Skeletal muscle satellite cell (primary cell): ENCODE results near the gene MTPN.

ENCODE experiments used
- H3K27me3 ChIP-seq: 2 replicates; pipeline ENCODE4 v1.7.0; 2013; ENCODE audit warnings: low read length; ENCODE audit not compliant: control insufficient read depth, insufficient read depth
- H3K36me3 ChIP-seq: 2 replicates; pipeline ENCODE4 v1.7.0; 2013; ENCODE audit warnings: mild to moderate bottlenecking, control low read depth, low read length; ENCODE audit not compliant: insufficient read depth
- H3K4me1 ChIP-seq: 2 replicates; pipeline ENCODE4 v1.7.0; 2013; ENCODE audit warnings: low read length; ENCODE audit not compliant: control insufficient read depth, insufficient read depth
- H3K4me2 ChIP-seq: 2 replicates; pipeline ENCODE4 v1.7.0; 2013; ENCODE audit warnings: mild to moderate bottlenecking, low read length
- H3K4me3 ChIP-seq: 2 replicates; pipeline ENCODE4 v1.7.0; 2013; ENCODE audit warnings: low read length
- H3K9ac ChIP-seq: 2 replicates; pipeline ENCODE4 v1.7.0; 2013; ENCODE audit warnings: mild to moderate bottlenecking, low read depth, low read length, moderate library complexity
- H3K9me3 ChIP-seq: replicated peaks from 2 replicates; pipeline ENCODE4 v1.7.0; 2013; ENCODE audit warnings: mild to moderate bottlenecking, control low read depth, low read length

Gene MTPN

DNA sequence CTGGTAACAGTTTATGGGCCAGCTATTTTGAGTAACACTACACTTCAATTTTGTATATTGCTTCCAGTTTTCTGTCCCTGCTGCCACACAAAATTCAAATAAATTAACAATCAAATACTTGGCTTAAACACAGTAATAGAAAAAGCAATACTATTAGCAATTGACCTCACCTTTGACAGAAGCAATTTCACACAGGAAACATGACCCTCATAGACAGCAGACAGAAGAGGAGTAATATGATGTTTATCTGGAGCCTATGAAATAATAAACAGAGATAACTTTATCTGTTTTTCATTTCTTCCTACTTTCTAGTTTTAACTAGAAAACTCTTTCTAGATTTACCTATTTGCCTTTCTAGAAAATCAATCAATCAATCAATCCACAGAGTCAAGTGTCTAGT is 26.7 kb downstream of the MTPN start:
- Histone ChIP-seq H3K4me2 (no peak overlapping the region), H3K27me3 (no peaks in the 10 kb centered on the region), H3K36me3 (peaks cover 40% of the 10 kb centered on the region), H3K4me3 (no peak overlapping the region), H3K9ac (no peak overlapping the region), H3K4me1 (no peaks in the 10 kb centered on the region), H3K9me3 (no peaks in the 10 kb centered on the region)

DNA sequence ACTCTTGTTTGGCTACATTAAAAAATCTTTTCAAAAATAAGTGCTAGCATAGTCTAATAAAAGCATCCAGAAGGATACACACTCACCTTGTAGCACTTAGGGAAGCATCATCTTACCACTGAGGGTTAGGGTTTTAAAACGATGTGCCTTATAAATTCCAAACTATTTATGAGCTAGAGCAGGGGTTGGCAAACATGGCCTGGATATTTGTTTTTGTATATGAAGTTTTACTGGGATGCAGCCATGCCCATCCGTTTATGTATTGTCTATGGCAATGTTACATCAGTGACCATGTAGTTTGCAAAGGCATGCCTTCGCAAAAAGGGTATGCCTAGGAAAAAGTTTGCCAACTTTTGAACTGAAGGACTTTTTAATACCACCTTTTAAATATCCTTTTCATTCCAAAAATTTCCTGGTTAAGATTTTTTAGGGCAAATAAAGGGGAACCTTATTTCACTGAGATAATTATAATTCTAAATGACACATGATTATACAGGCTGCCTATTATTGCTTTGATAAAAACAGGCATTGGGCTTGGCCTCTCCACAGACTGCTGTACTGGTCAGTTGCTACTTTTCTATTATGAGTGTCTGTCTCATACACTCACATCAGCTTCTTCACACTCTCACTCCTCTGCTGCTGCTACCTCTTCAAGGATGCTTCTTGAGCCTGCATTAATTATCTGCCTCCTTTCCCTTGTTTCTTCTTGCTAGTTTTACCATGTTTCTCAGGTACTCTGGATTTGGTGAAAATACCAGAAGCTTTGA is 30.7 kb downstream of the MTPN start:
- no peaks in the 10 kb centered on the region for H3K9me3 ChIP-seq
- no peak overlapping the region for H3K4me2 ChIP-seq
- H3K4me3 ChIP-seq: no peak overlapping the region
- H3K4me1 ChIP-seq: no peaks in the 10 kb centered on the region
- H3K27me3 ChIP-seq: no peaks in the 10 kb centered on the region
- peaks cover 39% of the 10 kb centered on the region for H3K36me3 ChIP-seq
- H3K9ac ChIP-seq: no peak overlapping the region

DNA sequence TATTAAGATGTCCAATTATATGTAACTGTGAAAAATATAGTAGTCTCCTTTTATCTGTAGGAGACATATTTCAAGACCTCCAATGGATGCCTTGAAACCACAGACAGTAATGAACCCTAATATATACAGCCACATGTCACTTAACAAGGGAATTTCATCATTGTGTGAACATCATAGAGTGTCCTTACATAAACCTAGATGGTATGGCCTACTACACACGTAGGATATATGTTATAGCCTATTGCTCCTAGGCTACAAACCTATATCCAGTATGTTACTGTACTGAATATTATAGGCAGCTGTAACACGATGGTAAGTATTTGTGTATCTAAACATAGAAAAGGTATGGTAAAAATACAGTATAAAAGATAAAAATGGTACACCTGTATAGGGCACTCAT is 32.4 kb downstream of the MTPN start:
- H3K9ac ChIP-seq: no peak overlapping the region
- H3K4me3 ChIP-seq: no peak overlapping the region
- H3K36me3 ChIP-seq: peaks cover 22% of the 10 kb centered on the region

DNA sequence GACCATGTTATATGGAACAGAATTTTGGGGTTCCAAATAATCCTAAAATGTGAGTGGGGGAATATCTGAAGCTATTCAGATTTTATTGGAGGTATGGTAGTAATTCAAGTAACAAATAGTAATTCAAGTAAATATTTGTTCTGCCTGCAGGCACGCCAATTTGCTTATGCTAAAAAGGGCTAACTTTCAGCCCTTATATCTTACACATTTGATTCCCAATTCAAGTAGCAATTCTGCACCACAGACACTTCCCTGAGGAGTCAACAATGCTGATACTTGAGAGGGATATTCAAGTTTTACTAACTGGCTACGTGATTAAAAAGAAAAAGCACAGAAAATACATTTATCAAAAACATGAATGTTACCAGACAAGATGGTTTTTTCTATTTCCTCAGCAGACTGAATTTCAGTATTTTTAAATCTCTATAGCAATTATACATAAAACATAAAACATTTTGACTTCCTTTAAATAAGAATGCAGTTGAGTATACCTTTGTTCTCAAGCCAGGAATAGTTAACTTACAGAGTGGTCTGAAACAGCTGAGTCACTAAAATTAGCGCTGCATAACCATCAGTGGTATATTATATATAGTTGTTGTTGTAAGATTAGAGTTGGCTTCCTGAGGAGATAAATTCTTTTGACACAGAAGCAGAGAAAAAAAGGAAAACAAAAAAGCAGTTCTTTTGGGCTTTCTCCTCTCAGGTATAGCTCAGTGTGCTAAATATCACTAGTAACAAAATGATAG is 33.9 kb downstream of the MTPN start:
- Histone ChIP-seq H3K36me3 (peaks cover 11% of the 10 kb centered on the region), H3K9me3 (no peaks in the 10 kb centered on the region), H3K27me3 (no peaks in the 10 kb centered on the region), H3K4me1 (no peaks in the 10 kb centered on the region), H3K9ac (no peak overlapping the region), H3K4me2 (no peak overlapping the region), H3K4me3 (no peak overlapping the region)

More for the DNA sequence above, 32.4 kb downstream of the MTPN start:
- no peaks in the 10 kb centered on the region for H3K4me1 ChIP-seq
- H3K9me3 ChIP-seq: no peaks in the 10 kb centered on the region
- no peak overlapping the region for H3K4me2 ChIP-seq
- no peaks in the 10 kb centered on the region for H3K27me3 ChIP-seq

DNA sequence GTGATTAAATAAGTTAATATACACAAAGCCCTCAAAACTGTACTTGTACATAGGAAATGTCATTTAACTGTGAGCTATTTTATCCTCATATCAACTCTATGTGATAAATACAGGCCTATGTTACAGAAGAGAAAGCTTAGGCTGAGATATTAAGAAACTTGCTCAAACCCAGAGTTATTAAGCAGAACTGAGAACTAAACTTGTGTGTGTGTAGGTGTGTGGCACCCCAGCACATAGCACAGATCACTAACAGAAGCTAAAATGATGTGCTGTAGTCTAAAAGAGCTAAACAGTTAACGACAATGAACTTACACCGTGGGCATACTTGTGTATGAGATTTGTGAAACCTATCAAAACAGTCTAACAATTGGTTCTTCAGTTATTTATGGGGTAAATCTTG is 34.5 kb downstream of the MTPN start:
- Histone ChIP-seq H3K36me3 (peaks cover 11% of the 10 kb centered on the region), H3K27me3 (no peaks in the 10 kb centered on the region), H3K9ac (no peak overlapping the region)

DNA sequence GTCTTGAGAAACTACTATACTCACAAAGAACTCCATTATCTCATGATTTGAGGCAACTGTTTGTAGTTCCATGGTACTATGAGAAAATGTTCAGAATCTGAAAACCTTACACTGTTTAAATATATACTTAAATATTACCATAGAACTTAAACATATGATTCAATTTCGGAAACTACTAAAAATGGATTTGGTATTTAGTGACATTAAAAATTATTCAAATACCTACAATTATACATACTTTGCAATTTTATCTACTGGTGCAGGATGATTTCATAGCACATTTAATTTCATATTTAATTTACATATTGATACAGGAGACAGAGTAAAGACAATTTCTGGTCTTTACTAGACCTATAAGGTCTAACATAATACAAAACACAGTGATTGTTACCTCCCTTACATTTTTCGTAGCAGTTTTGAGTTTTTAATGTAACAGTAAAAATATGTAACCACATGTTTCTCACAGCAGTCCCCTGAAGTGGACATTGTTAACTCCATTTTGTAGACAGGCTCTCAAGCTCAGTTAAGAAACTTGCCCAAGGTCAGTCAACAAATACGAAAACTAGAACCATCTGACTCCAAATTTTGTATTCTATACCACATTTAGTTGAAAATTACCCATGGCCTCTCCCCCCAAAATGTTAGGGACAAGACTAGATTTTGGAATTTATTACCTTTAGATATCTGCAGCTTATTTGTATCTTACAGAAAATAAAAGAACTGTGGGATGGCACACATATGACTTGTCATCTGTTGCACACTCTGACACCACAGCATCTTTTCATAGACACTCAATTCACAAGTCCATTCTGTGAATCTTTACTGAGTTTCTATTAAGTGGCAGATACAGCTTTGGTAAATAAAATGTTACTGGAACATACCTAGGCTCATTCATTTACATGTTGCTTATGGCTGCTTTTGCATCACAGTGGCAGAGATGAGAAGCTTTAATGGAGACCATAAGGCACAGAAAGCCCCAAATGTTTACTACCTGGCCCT is 36.8 kb downstream of the MTPN start:
- Histone ChIP-seq H3K4me1 (no peaks in the 10 kb centered on the region), H3K27me3 (no peaks in the 10 kb centered on the region), H3K4me2 (no peak overlapping the region), H3K4me3 (no peak overlapping the region), H3K9me3 (no peaks in the 10 kb centered on the region), H3K36me3 (no peaks in the 10 kb centered on the region), H3K9ac (no peak overlapping the region)

More for the DNA sequence above, 34.5 kb downstream of the MTPN start:
- Histone ChIP-seq H3K4me1 (no peaks in the 10 kb centered on the region), H3K9me3 (no peaks in the 10 kb centered on the region), H3K4me2 (no peak overlapping the region), H3K4me3 (no peak overlapping the region)

DNA sequence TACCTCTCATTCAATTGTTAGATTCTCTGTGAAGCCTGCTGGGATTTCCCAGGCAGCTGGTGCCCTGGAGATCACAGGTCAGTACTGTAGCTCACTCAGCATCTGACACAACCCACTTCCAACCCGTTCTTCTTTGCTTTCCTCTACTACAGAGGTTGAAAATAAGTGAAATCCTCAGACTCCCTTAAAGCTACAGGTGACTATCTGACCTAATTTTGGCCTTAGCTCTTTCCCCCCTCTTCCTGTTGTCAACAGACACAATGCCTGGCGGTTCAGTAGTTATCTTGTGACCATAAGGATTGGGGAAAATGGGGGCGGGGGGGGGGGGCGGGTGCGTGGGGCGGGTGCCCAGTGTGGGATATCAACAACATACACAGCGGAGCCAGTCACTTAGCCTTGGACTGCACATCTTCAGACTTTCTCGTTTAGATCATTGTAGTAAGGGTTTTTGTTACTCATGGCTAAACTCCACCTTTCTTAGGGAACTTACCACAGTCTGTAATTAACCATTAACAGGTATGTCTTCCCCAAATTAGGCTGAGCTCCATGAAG is 37.8 kb downstream of the MTPN start:
- Histone ChIP-seq H3K4me3 (no peak overlapping the region), H3K4me1 (no peaks in the 10 kb centered on the region), H3K27me3 (no peaks in the 10 kb centered on the region), H3K9me3 (no peaks in the 10 kb centered on the region), H3K9ac (no peak overlapping the region), H3K36me3 (no peaks in the 10 kb centered on the region), H3K4me2 (no peak overlapping the region)

DNA sequence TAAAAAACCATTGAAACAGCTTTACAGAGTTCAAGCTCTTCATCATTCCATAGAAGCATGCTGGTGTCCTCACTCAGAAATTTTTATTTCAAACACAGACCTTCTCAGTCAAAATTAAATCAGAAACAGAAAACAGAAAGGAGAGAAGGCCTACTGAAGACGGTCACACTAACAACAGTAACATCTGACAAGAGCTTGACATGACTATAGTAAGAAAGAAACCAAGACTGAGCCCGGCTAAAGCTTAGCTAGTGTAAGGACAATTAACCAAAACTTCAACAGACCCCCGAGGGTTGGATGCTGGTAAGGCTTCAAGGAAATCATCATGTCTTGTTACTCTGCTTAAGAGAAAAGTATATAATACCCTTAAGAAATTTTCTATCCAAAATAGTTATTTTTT is 38.6 kb downstream of the MTPN start:
- no peaks in the 10 kb centered on the region for H3K9me3 ChIP-seq
- no peak overlapping the region for H3K9ac ChIP-seq
- H3K4me1 ChIP-seq: no peaks in the 10 kb centered on the region
- no peaks in the 10 kb centered on the region for H3K27me3 ChIP-seq
- H3K4me3 ChIP-seq: no peak overlapping the region
- no peak overlapping the region for H3K4me2 ChIP-seq
- H3K36me3 ChIP-seq: no peaks in the 10 kb centered on the region

DNA sequence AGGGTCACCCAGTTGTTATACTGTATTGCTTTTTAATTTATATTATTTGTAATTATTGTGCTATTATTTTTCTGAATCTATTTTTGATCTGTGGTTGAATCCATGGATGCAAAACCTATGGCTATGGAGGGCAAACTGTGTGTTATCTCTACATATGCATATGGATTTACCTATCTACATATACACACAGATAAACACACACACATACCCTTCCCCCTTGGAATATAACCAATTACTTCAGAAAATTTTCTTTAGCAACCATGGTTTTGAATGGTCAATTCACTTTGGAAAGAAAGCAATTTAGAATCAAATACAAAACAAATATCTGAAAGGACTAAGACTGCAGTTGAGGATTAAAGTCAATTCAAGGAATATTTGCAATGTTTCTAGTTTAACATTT is 39.1 kb downstream of the MTPN start:
- H3K4me2 ChIP-seq: no peak overlapping the region
- no peaks in the 10 kb centered on the region for H3K4me1 ChIP-seq

DNA sequence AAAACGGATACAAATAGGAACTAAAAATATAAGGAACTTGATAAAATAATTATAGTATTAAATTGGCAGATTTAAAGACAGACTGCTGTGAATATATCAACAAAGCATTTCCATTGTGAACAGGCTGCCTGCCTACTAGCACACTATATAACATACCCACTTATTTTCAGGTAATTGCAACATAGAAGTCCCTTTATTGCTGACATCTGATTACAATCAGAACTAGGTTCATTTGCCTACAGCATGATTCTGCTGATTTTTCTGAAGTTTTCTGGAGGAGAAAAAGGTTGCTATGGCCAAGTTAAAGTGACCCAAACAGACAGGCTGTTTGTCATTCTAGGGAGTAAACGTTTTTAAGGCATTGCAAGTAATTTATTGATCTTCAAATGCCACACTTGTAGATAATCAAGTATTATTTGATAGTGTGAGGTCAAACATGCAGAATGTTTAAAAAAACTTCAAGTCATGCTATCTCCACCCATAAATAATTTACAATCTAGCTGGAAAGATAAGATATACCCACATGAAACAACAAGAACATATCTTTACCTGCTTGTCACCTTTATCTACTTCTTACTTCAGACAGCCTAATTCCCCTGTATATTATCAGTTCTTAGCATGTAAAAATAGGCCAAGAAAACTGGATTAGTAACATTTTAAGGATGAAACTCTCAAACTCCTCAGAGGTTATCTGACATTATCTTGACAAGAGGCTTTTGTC is 40.5 kb downstream of the MTPN start:
- no peak overlapping the region for H3K9ac ChIP-seq
- H3K9me3 ChIP-seq: no peaks in the 10 kb centered on the region
- no peak overlapping the region for H3K4me3 ChIP-seq
- no peaks in the 10 kb centered on the region for H3K4me1 ChIP-seq
- no peaks in the 10 kb centered on the region for H3K36me3 ChIP-seq
- H3K27me3 ChIP-seq: no peaks in the 10 kb centered on the region
- H3K4me2 ChIP-seq: no peak overlapping the region

More for the DNA sequence above, 39.1 kb downstream of the MTPN start:
- Histone ChIP-seq H3K9ac (no peak overlapping the region), H3K9me3 (no peaks in the 10 kb centered on the region), H3K4me3 (no peak overlapping the region), H3K36me3 (no peaks in the 10 kb centered on the region), H3K27me3 (no peaks in the 10 kb centered on the region)
